ENCODE measurements around the gene PLA2R1. TPM values are rescaled to one million over a fixed set of nuclear protein-coding genes. Genes with fewer than 3 reads are reported as not detected.

Gene PLA2R1
- polyA plus RNA-seq, 1 of the 3 experiments (the other 2 are of a cell fraction): not detected

DNA sequence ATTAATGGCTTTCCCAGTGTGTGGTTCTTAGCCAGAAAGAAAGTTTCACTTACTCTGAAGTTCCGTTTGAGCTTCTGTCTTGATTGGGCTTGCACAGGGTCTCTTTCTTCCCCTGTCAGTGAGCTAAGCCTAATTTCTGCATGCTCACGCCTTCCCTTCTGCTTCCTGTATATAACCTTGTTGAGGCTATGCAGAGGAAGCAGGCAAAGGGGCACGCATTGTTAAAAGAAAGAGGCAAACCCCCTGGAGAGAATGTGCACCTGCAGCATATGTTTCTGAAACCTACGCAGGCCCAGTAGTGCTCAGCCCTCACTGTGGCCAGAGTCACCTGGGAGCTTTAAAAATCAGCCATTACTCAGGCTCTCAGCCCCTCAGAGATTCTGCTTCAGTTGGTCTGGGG lies 14.5 kb upstream of the PLA2R1 start:
- H3K36me3 ChIP-seq (replicated peaks in 1 of 2; ENCODE audit: control insufficient read depth in 1 of 2, insufficient read depth in 2 of 2, low read length in 1 of 2): no peaks in the 10 kb centered on the region
- 66% methylated on average over 4 of the region's 4 CpGs for WGBS (ENCODE audit: low lambda C conversion rate)
- H3K9me3 ChIP-seq: no peaks in the 10 kb centered on the region
- H3F3A ChIP-seq (replicated peaks; ENCODE audit: insufficient read depth): no peaks in the 10 kb centered on the region
- H3K4me2 ChIP-seq: no peak overlapping the region
- no peaks in the 10 kb centered on the region for H4K20me1 ChIP-seq (ENCODE audit: insufficient read depth)
- H2AFZ ChIP-seq (ENCODE audit: low read depth): no peak overlapping the region
- H3K4me3 ChIP-seq (ENCODE audit: low read depth in 2 of 2, low read length in 1 of 2): no peak overlapping the region
- H3K9ac ChIP-seq: no peak overlapping the region
- H3K27me3 ChIP-seq (ENCODE audit: insufficient read depth): no peaks in the 10 kb centered on the region
- no peak for DNase-seq
- TF ChIP-seq MXI1 (IDR thresholded peaks at IDR 0.05; ENCODE audit: low read depth, low read length): no peak
- no peaks in the 10 kb centered on the region for H3K4me1 ChIP-seq (ENCODE audit: control insufficient read depth in 1 of 2, insufficient read depth in 2 of 2, low read depth in 1 of 2, low read length in 1 of 2)
- ChIA-PET POLR2A (no interaction called here), CTCF (interaction anchor here (0.8 to 1.2 kb wide), 5 partner anchors 11 to 893 kb away, joined by 3 to 6 read pairs (median 3); no protein-coding TSS in a partner anchor)
- H3K27ac ChIP-seq (ENCODE audit: low read depth in 2 of 2, low read length in 1 of 2): no peak overlapping the region
- no peaks in the 10 kb centered on the region for H3K79me2 ChIP-seq (ENCODE audit: insufficient read depth)
- H3K9me2 ChIP-seq: no peaks in the 10 kb centered on the region

DNA sequence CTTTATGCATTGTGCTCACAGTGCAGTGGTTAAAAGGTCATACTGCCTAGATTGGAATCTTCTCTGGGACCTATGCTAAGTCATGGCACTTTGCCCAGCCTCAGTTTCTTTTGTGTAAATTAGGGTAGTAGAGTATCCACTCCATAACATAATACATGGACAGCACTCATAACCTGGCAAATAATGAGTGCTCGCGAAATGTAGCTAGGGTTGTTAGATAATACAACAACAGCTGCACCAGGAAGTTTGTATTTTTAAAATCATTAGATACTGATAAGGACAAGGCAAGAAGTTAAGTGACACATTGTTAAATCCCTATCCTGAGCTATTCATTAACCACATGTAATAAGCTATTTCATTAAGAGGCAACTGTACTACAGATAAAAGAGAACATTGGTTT lies 13.8 kb upstream of the PLA2R1 start:
- H3K9me2 ChIP-seq: no peaks in the 10 kb centered on the region
- no peak overlapping the region for H3K9ac ChIP-seq
- no peaks in the 10 kb centered on the region for H3K27me3 ChIP-seq (ENCODE audit: insufficient read depth)
- POLR2A ChIA-PET: no interaction called here
- H3K4me3 ChIP-seq (ENCODE audit: low read depth in 2 of 2, low read length in 1 of 2): no peak overlapping the region
- H2AFZ ChIP-seq (ENCODE audit: low read depth): no peak overlapping the region
- H3K36me3 ChIP-seq (replicated peaks in 1 of 2; ENCODE audit: control insufficient read depth in 1 of 2, insufficient read depth in 2 of 2, low read length in 1 of 2): no peaks in the 10 kb centered on the region
- no peak for DNase-seq
- no peaks in the 10 kb centered on the region for H3K79me2 ChIP-seq (ENCODE audit: insufficient read depth)
- no peaks in the 10 kb centered on the region for H3K9me3 ChIP-seq
- 95% methylated on average over 2 of the region's 2 CpGs for WGBS (ENCODE audit: low lambda C conversion rate)
- no peaks in the 10 kb centered on the region for H3F3A ChIP-seq (replicated peaks; ENCODE audit: insufficient read depth)
- H3K4me2 ChIP-seq: no peak overlapping the region
- no peaks in the 10 kb centered on the region for H3K4me1 ChIP-seq (ENCODE audit: control insufficient read depth in 1 of 2, insufficient read depth in 2 of 2, low read depth in 1 of 2, low read length in 1 of 2)
- no peak overlapping the region for H3K27ac ChIP-seq (ENCODE audit: low read depth in 2 of 2, low read length in 1 of 2)
- TF ChIP-seq NRF1 (IDR thresholded peaks at IDR 0.05; ENCODE audit: low read depth, low read length) (no peak), TEAD4 (IDR thresholded peaks at IDR 0.05; ENCODE audit: borderline replicate concordance, insufficient read depth) (no peak), POLR2AphosphoS5 (IDR thresholded peaks at IDR 0.05; ENCODE audit: low read depth, low read length) (no peak), MXI1 (IDR thresholded peaks at IDR 0.05; ENCODE audit: low read depth, low read length) (no peak), SIN3A (IDR thresholded peaks at IDR 0.05; ENCODE audit: borderline replicate concordance, low read depth, low read length) (no peak), JUND (IDR thresholded peaks at IDR 0.05) (no peak), TCF12 (IDR thresholded peaks at IDR 0.05) (no peak), YY1 (IDR thresholded peaks at IDR 0.05; ENCODE audit: low read depth) (no peak), RCOR1 (IDR thresholded peaks at IDR 0.05; ENCODE audit: low read length) (no peak), EZH2phosphoT487 (IDR thresholded peaks at IDR 0.05; ENCODE audit: borderline replicate concordance, low read depth) (no peak), GABPA (IDR thresholded peaks at IDR 0.05; ENCODE audit: low read depth) (no peak), RAD21 (IDR thresholded peaks at IDR 0.05; ENCODE audit: low read length) (no peak), EP300 (IDR thresholded peaks at IDR 0.05; ENCODE audit: borderline replicate concordance in 1 of 2, low read depth in 1 of 2, low read length in 1 of 2) (no peak), NFIC (IDR thresholded peaks at IDR 0.05; ENCODE audit: borderline replicate concordance) (no peak), FOXJ3 (CRISPR knock-in tag; IDR thresholded peaks at IDR 0.05) (no peak), ELF1 (IDR thresholded peaks at IDR 0.05) (no peak)
- TF ChIP-seq, protein P1, sequence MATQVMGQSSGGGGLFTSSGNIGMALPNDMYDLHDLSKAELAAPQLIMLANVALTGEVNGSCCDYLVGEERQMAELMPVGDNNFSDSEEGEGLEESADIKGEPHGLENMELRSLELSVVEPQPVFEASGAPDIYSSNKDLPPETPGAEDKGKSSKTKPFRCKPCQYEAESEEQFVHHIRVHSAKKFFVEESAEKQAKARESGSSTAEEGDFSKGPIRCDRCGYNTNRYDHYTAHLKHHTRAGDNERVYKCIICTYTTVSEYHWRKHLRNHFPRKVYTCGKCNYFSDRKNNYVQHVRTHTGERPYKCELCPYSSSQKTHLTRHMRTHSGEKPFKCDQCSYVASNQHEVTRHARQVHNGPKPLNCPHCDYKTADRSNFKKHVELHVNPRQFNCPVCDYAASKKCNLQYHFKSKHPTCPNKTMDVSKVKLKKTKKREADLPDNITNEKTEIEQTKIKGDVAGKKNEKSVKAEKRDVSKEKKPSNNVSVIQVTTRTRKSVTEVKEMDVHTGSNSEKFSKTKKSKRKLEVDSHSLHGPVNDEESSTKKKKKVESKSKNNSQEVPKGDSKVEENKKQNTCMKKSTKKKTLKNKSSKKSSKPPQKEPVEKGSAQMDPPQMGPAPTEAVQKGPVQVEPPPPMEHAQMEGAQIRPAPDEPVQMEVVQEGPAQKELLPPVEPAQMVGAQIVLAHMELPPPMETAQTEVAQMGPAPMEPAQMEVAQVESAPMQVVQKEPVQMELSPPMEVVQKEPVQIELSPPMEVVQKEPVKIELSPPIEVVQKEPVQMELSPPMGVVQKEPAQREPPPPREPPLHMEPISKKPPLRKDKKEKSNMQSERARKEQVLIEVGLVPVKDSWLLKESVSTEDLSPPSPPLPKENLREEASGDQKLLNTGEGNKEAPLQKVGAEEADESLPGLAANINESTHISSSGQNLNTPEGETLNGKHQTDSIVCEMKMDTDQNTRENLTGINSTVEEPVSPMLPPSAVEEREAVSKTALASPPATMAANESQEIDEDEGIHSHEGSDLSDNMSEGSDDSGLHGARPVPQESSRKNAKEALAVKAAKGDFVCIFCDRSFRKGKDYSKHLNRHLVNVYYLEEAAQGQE (IDR thresholded peaks at IDR 0.05; ENCODE audit: low read depth, low read length): no peak
- TF ChIP-seq, protein P2, sequence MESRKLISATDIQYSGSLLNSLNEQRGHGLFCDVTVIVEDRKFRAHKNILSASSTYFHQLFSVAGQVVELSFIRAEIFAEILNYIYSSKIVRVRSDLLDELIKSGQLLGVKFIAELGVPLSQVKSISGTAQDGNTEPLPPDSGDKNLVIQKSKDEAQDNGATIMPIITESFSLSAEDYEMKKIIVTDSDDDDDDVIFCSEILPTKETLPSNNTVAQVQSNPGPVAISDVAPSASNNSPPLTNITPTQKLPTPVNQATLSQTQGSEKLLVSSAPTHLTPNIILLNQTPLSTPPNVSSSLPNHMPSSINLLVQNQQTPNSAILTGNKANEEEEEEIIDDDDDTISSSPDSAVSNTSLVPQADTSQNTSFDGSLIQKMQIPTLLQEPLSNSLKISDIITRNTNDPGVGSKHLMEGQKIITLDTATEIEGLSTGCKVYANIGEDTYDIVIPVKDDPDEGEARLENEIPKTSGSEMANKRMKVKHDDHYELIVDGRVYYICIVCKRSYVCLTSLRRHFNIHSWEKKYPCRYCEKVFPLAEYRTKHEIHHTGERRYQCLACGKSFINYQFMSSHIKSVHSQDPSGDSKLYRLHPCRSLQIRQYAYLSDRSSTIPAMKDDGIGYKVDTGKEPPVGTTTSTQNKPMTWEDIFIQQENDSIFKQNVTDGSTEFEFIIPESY (IDR thresholded peaks at IDR 0.05; ENCODE audit: borderline replicate concordance, low read depth): no peak
- TF ChIP-seq, protein P3, sequence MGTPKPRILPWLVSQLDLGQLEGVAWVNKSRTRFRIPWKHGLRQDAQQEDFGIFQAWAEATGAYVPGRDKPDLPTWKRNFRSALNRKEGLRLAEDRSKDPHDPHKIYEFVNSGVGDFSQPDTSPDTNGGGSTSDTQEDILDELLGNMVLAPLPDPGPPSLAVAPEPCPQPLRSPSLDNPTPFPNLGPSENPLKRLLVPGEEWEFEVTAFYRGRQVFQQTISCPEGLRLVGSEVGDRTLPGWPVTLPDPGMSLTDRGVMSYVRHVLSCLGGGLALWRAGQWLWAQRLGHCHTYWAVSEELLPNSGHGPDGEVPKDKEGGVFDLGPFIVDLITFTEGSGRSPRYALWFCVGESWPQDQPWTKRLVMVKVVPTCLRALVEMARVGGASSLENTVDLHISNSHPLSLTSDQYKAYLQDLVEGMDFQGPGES (IDR thresholded peaks at IDR 0.05; ENCODE audit: low read depth, low read length): no peak
- CTCF ChIA-PET: interaction anchor here (0.8 to 1.6 kb wide), 5 partner anchors 10 to 894 kb away, joined by 3 to 6 read pairs (median 3); no protein-coding TSS in a partner anchor
- H4K20me1 ChIP-seq (ENCODE audit: insufficient read depth): no peaks in the 10 kb centered on the region

Data from SK-N-SH (cell line).